Activated CD8-positive, alpha-beta memory T cell treated with anti-CD3 and anti-CD28 coated beads, Interleukin-2, amount 10 ng/mL, durations not matched to agents 7 days and 5 days (primary cell): Measurements from ENCODE around the gene ZNF75A. TPM values are rescaled to one million over a fixed set of nuclear protein-coding genes. Genes with fewer than 3 reads are reported as not detected.
"Not testable (repeated sequence)": the region's sequence is repeated elsewhere in the genome, so short reads cannot be mapped to it uniquely, and the experiment has no call there.

Source experiments
- ATAC-seq: fragments of 150-1000 bp; cut with Tn5 transposase; one replicate; pipeline ENCODE4 v1.10.0; 2021; ENCODE audit warnings: moderate library complexity
- CTCF ChIA-PET: fragments of 350-600 bp; sonication (Branson Sonifier 250); formaldehyde crosslinking; loops from one replicate; lab custom pipeline; 2021; ENCODE audit warnings: antibody characterized with exemption; lab: Charles Lee
- DNase-seq: peaks from one replicate; pipeline ENCODE4 v3.0.0-alpha.2; 2020
- H3K27ac Mint-ChIP-seq: one replicate; pipeline ENCODE4 v1.8.0; 2021; ENCODE audit warnings: mild to moderate bottlenecking, mixed read lengths
- H3K27me3 Mint-ChIP-seq: one replicate; pipeline ENCODE4 v1.8.0; 2021; ENCODE audit warnings: mixed read lengths
- H3K36me3 Mint-ChIP-seq: one replicate; pipeline ENCODE4 v1.8.0; 2021; ENCODE audit warnings: mild to moderate bottlenecking, mixed read lengths
- H3K4me1 Mint-ChIP-seq: one replicate; pipeline ENCODE4 v1.8.0; 2021; ENCODE audit warnings: mixed read lengths
- H3K4me3 Mint-ChIP-seq: one replicate; pipeline ENCODE4 v1.8.0; 2021; ENCODE audit warnings: mild to moderate bottlenecking, moderate library complexity, mixed read lengths
- H3K9me3 Mint-ChIP-seq: one replicate; pipeline ENCODE4 v1.8.0; 2022; ENCODE audit warnings: low read depth, mixed read lengths
- total RNA-seq, 2 experiments: library from RNA; stranded (reverse); gene quantifications; one replicate each; pipeline ENCODE4 v1.2.3, GENCODE V29; 2021

The ZNF75A gene
- total RNA-seq = 10 to 100 TPM; 37.5 to 38.4 TPM

DNA sequence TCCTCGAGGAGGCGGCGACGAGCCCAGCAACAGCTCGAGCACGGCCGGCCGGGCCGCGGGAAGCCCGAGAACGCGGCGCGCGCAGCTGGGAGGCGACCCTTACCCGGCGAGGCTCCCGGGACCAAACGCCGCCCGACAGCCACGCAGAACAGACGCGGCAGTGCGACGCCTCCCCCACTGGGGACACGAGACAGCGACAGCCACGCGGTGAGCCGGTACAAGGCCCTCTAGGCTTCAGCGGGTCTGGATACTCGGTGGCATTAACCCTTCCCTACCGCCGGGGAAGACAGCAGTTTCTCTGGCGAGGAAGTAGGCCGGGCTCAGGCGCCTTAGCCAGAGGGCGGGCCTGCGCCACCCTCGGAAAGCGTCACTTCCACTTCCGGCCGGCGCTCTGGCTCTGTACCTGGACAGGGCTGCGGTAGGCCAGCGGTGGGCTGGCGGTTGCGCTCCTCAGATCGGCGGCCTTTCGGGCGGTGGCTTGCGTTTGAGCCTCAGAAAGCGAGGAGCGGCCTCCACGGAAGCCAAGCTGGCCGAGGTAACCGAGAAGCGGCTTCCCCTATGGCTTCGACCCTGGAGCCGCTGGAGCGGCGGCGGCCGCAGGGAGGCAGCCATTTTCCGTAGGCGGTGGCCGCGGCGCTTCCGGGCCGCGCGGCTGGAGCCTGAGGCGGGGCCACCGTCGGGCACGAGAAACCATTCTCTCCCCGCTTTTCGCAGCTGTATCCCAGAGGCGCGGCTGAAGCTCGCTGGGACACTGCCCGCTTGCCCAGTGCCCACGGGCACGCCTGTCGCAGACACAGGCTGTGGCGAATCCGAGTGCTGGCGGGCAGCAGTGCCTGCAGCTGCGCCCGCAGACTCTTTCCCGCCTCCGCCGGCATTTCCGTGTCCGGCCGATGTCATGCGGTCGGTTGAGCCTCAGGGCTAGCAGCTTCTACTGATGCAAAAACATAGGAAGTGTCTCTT, at the start of gene ZNF75A, which contains the start of gene TIGD7:
TSS of gene ZNF75A (plus strand) at position 389 of the 960 bp plus-strand sequence. CDS start 2,932 bp downstream, outside the sequence.
TSS of gene TIGD7 (minus strand) at position 322 of the 960 bp plus-strand sequence. CDS start 4,816 bp downstream, outside the sequence.
- DNase-seq (peak; percentile 90), ATAC-seq (peak; percentile 98)
- peak within 1 kb of the TSS; percentile 71 for H3K4me3 Mint-ChIP-seq
- H3K27me3 Mint-ChIP-seq = no peaks in the 10 kb centered on the region
- peaks cover 31% of the 10 kb centered on the region for H3K9me3 Mint-ChIP-seq
- CTCF ChIA-PET = interaction anchor here (0.6 to 1.9 kb wide), 11 partner anchors 8 to 196 kb away, joined by 3 to 5 read pairs (median 4); partner anchors contain the start of genes ZNF174, ZNF200 and ZSCAN32
- peak within 1 kb of the TSS; percentile 90 for H3K27ac Mint-ChIP-seq
- peaks cover 81% of the 10 kb centered on the region for H3K36me3 Mint-ChIP-seq
- H3K4me1 Mint-ChIP-seq = peaks cover 19% of the 10 kb centered on the region

DNA sequence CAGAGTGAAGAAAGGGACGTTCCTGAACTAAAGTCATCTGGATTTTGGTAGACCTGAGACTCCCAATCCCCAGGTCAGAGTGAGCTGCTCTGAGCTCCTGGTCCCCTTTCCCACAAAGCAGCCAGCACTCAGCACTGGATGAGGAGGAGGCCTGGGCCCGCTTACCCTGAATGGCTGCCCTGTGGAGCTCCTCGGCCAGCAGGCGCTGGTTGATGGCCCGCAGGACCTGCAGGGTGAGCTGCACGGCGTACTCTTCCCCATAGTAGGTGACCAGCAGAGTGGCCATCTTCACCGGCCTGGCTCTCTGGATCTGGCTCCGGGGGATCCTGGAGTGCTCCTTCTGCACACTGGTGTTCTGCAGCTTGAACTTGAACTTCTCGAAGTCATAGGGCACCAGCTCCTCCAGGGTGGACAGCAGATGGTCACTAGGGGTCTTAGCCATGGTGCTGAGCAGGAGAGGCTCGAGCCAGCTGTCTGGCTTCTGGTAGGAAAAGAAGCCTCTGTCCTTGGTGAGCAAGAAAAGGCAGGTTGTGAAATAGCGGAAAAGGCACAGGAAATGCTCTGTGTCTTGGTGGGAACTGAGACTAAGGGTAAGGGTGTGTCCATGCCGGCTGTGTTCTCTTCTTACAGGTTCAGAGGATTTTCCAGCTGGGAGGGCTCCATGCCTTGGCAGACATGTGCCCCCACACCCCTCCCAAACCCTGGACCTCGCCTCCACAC, 49.0 kb upstream of the ZNF75A start, which contains the start of gene MEFV:
TSS of gene MEFV (minus strand) at position 488 of the 720 bp plus-strand sequence. CDS start at position 442, 46 bp downstream.
- ATAC-seq (no peak), DNase-seq (no peak)
- H3K27ac Mint-ChIP-seq = no peak within 1 kb of the TSS
- CTCF ChIA-PET = no interaction called here
- H3K9me3 Mint-ChIP-seq = no peaks in the 10 kb centered on the region
- H3K4me1 Mint-ChIP-seq = no peaks in the 10 kb centered on the region
- H3K36me3 Mint-ChIP-seq = no peaks in the 10 kb centered on the region
- H3K27me3 Mint-ChIP-seq = peaks cover 7% of the 10 kb centered on the region
- no peak within 1 kb of the TSS for H3K4me3 Mint-ChIP-seq

DNA sequence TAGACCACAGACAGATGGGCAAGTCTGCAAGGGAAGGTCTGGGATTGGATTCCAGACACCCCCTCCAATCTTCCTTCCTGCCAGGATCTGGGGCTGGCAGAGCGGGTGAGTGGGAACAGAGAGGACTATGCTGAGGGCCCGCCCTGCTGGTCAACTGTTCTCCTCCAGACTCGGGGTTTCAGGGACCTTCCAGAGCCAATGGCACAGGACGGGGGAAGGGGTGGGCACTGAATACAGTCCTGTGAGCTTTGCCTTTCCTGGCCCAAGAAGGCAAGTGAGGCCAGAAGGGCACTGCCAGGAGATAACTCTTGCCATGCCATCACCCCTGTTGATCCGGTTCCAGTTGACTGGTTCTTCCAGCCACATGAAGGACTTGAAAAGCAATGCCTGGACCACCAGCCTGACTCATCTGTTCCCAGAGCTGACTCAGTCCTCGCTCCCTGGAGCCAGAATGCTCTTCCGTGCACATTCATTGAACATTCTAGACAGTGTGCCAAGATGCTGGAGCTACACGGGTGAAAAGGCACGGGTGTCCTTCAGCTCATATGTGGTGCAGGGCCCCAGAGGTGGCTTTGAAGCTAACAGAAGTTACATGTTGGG, 48.3 kb upstream of the ZNF75A start:
- Mint-ChIP-seq H3K27ac (no peak overlapping the region), H3K4me3 (no peak overlapping the region), H3K4me1 (peaks cover 2% of the 10 kb centered on the region), H3K9me3 (no peaks in the 10 kb centered on the region), H3K36me3 (peaks cover 2% of the 10 kb centered on the region), H3K27me3 (peaks cover 3% of the 10 kb centered on the region)
- no peak for DNase-seq
- CTCF ChIA-PET = no interaction called here
- ATAC-seq = no peak

DNA sequence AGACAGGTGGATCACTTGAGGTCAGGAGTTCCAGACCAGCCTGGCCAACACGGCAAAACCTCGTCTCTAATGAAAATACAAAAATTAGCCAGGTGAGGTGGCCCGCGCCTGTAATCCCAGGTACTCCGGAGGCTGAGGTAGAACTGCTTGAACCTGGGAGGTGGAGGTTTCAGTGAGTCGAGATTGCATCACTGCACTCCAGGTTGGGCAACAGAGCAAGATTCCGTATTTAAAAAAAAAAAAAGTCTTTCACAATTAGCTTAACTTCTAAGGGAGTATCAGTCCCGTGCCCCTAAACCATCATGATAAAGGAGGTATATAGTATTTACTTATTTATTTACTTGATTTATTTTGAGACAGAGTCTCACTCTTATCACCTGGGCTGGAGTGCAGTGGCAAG, 45.5 kb upstream of the ZNF75A start:
- Mint-ChIP-seq H3K4me1 (peaks cover 20% of the 10 kb centered on the region), H3K27me3 (peaks cover 3% of the 10 kb centered on the region), H3K36me3 (peaks cover 11% of the 10 kb centered on the region), H3K4me3 (no peak overlapping the region), H3K27ac (no peak overlapping the region), H3K9me3 (no peaks in the 10 kb centered on the region)
- DNase-seq (no peak), ATAC-seq (no peak)
- CTCF ChIA-PET = no interaction called here

DNA sequence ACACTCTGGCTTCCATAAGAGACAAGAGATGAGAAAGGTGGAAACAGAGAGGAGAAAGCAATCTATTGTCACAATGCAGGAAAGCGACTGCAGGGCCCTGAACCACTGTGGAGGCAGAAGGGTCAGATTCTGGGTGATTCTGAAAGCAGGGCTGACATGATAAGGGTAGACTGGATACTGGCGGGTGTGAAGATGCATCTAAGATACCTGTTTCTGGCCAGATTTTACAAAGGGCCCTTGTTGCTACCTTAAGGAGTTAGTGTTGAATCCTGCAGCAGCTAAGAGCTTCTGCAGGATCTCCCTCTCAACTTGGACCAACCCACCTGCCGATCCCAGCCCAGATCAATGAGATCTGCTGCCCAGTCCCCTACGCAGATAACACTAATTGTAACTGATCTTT, 42.8 kb upstream of the ZNF75A start:
- peak overlapping the region; percentile 79 for H3K27ac Mint-ChIP-seq
- CTCF ChIA-PET = interaction anchor here (0.6 to 5.6 kb wide), 2 partner anchors 21 to 148 kb away, joined by 3 to 44 read pairs; partner anchors contain the start of gene ZNF263

DNA sequence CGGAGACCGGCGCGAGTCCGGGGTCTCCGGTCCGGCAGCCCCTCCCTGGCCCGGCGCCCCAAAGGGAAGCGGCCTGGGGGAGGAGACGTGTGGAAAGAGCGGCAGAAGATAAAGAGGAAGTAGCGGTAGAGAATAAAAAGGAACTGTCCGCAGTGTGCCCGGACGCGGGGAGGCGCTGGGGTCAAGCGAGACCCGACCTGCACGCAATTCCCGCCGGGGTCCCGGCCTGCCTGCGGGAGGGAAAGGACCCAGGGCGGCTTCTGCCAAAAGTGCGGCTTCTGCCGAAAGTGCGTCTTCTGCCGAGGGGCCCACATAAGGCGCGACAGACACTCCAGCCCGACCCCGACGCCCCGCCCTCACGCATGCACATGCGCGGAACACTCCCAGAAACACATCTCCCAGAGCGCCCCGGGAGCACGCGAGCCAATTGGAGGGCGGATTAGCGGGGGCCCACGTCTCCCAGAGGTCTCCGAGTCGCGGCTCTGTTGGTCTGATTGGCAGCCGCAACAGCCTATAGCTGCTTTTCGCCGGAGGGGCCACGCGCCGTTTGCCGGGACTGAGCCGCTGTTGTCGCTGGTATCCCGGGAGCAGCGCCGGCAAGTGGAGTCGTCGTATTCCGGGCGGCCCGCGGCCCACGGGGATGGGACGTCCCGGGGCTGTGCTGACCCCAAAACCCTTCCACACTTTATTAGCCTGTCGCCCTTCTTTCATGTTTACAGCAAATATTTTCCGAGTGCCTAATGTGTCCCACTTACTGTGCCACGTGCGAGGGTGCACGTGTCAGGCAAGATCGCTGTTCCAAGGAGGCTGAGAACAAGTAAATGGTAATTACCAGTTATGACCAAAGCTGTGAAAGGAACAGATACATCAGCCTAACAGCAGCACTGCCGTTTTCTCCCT, 40.9 kb upstream of the ZNF75A start:
- peaks cover 42% of the 10 kb centered on the region for H3K36me3 Mint-ChIP-seq
- peak; percentile 92 for ATAC-seq
- CTCF ChIA-PET = interaction anchor here (1.0 to 5.6 kb wide), 5 partner anchors 19 to 257 kb away, joined by 3 to 44 read pairs (median 3); partner anchors contain the start of genes ZNF174, ZNF263 and ZSCAN32
- H3K9me3 Mint-ChIP-seq = peaks cover 3% of the 10 kb centered on the region
- peak; percentile 99 for DNase-seq
- H3K27me3 Mint-ChIP-seq = no peaks in the 10 kb centered on the region
- peak overlapping the region; percentile 87 for H3K4me3 Mint-ChIP-seq
- H3K4me1 Mint-ChIP-seq = peaks cover 31% of the 10 kb centered on the region
- H3K27ac Mint-ChIP-seq = peak overlapping the region; percentile 98

More for the DNA sequence above, 42.8 kb upstream of the ZNF75A start:
- peaks cover 3% of the 10 kb centered on the region for H3K27me3 Mint-ChIP-seq
- H3K4me1 Mint-ChIP-seq = peaks cover 31% of the 10 kb centered on the region
- ATAC-seq (no peak), DNase-seq (no peak)
- peak overlapping the region; percentile 87 for H3K4me3 Mint-ChIP-seq
- no peaks in the 10 kb centered on the region for H3K9me3 Mint-ChIP-seq
- peaks cover 28% of the 10 kb centered on the region for H3K36me3 Mint-ChIP-seq

DNA sequence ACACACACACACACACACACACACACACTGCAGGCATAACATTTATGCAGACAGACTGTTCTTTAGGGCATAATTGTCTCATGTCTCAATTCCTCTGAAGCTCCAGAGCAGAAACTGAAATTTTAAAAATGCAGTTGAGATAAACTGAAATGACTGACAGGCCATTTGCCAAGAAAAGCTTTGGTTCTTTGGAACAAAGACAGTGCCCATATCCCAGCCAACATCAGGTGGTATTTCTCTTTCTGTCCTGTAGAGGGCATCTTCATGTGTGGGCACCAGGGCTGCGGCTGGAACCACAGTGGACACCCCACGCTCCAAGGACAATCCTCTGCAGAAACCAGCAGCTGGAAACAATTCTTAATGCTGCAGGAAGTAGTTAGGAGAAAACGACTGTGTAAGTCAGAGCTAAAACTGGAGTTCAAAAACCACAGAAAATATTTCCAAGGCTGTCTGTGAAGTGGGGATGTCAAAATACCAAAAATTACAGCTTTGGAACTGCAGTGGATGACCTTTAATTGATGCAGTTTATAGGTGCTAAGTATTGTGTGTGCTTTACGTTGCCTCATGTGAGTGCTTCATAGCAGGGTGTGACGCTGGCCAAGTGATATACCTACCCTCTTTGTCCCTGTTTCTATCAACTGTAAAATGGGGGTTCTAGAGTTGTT, 38.3 kb upstream of the ZNF75A start:
- CTCF ChIA-PET = interaction anchor here (0.6 to 5.6 kb wide), 10 partner anchors 10 to 233 kb away, joined by 3 to 44 read pairs (median 5); partner anchors contain the start of genes CLUAP1, ZNF174, ZNF263 and ZSCAN32
- Mint-ChIP-seq H3K27me3 (no peaks in the 10 kb centered on the region), H3K9me3 (peaks cover 4% of the 10 kb centered on the region), H3K27ac (no peak overlapping the region), H3K36me3 (peaks cover 43% of the 10 kb centered on the region), H3K4me3 (no peak overlapping the region), H3K4me1 (peaks cover 28% of the 10 kb centered on the region)
- DNase-seq (no peak), ATAC-seq (no peak)

DNA sequence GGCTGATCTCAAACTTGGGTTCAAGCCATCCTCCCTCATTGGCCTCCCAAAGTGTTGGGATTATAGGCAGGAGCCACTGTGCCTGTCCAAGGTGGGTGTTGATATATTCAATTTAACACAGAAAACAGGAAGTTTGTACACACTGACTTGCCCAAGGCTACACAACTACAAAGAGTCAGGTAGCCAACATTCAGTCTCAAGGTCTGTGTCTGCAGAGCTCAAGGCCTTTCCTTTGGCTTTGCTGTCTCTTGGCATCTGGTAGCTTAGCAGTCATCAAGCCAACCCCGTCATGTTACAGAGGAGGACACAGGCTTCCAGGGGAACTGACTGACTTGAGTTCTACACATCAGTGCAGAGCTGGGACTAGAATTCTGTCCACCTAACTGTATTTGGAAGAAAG, 37.0 kb upstream of the ZNF75A start:
- H3K36me3 Mint-ChIP-seq = peaks cover 41% of the 10 kb centered on the region
- no peak overlapping the region for H3K27ac Mint-ChIP-seq
- ATAC-seq = no peak
- DNase-seq = no peak
- peaks cover 4% of the 10 kb centered on the region for H3K9me3 Mint-ChIP-seq
- no peaks in the 10 kb centered on the region for H3K27me3 Mint-ChIP-seq
- peaks cover 19% of the 10 kb centered on the region for H3K4me1 Mint-ChIP-seq
- CTCF ChIA-PET = no interaction called here
- H3K4me3 Mint-ChIP-seq = no peak overlapping the region

DNA sequence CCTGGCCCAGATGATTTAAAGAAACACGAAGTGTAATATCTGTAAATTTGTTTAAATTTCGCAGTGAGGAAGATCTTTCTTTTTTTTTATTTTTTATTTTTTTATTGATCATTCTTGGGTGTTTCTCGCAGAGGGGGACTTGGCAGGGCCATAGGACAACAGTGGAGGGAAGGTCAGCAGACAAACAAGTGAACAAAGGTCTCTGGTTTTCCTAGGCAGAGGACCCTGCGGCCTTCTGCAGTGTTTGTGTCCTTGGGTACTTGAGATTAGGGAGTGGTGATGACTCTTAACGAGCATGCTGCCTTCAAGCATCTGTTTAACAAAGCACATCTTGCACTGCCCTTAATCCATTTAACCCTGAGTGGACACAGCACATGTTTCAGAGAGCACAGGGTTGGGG, 34.6 kb upstream of the ZNF75A start:
- ATAC-seq, H3K4me1 Mint-ChIP-seq, CTCF ChIA-PET: not testable (repeated sequence)

DNA sequence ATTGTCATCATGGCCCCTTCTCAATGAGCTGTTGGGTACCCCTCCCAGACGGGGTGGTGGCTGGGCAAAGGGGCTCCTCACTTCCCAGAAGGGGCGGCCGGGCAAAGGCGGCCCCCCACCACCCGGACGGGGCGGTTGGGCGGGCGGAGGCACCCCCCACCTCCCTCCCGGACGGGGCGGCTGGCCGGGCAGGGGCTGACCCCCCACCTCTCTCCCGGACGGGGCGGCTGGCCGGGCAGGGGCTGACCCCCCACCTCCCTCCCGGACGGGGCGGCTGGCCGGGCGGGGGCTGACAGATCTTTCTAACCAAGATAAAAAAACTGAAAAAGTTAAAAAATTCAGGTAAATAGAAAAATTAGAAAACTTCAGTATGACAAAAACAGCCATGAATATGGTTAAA, 34.0 kb upstream of the ZNF75A start:
- H3K27me3 Mint-ChIP-seq, H3K4me3 Mint-ChIP-seq, ATAC-seq, H3K4me1 Mint-ChIP-seq, CTCF ChIA-PET, H3K9me3 Mint-ChIP-seq, DNase-seq, H3K27ac Mint-ChIP-seq: not testable (repeated sequence)
- peaks cover 29% of the 10 kb centered on the region for H3K36me3 Mint-ChIP-seq

More for the DNA sequence above, 34.6 kb upstream of the ZNF75A start:
- not testable (repeated sequence) for H3K9me3 Mint-ChIP-seq, H3K27ac Mint-ChIP-seq, H3K4me3 Mint-ChIP-seq, DNase-seq, H3K27me3 Mint-ChIP-seq
- peaks cover 30% of the 10 kb centered on the region for H3K36me3 Mint-ChIP-seq

DNA sequence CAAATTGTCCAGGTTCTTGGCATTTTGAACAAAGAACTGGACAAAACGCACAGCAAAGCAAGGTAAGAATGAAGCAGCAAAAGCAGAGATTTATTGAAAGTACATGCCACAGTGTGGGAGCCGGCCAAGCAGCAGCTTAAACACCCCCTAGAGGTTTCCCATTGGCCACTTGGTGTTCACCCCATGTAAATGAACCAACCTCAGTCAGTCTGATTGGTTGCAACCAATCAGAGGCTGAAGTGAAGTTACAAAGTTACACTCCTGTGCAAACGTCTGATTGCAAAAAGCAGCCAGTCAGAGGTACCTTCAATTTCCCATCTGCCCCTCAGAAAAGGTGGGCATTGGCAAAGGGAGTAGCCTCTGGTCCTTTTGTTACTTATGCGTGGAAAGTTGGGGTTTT, 30.8 kb upstream of the ZNF75A start:
- no peak for ATAC-seq
- H3K27ac Mint-ChIP-seq = no peak overlapping the region
- no peaks in the 10 kb centered on the region for H3K4me1 Mint-ChIP-seq
- DNase-seq = no peak
- H3K27me3 Mint-ChIP-seq = peaks cover 27% of the 10 kb centered on the region
- H3K36me3 Mint-ChIP-seq = peaks cover 6% of the 10 kb centered on the region
- CTCF ChIA-PET = no interaction called here
- no peaks in the 10 kb centered on the region for H3K9me3 Mint-ChIP-seq
- H3K4me3 Mint-ChIP-seq = no peak overlapping the region
